Right ventricle myocardium inferior (tissue), 1 donor: Measurements from ENCODE around the gene TMEM184A. TPM values are rescaled to one million over a fixed set of nuclear protein-coding genes. Genes with fewer than 3 reads are reported as not detected.
A peak's percentile ranks its signal among the peaks of the same experiment; 100 is the strongest.
"Not testable (repeated sequence)": the region's sequence is repeated elsewhere in the genome, so short reads cannot be mapped to it uniquely, and the experiment has no call there.

Experiments used
- ATAC-seq: fragments of 200-7000 bp; cut with Tn5 transposase; one replicate; pipeline ENCODE4 v1.9.1; 2020; ENCODE audit warnings: mild to moderate bottlenecking, moderate library complexity
- DNase-seq: peaks from one replicate; pipeline ENCODE4 v3.0.0; 2021; ENCODE audit errors: missing footprints
- intact Hi-C: fragments of 100-400 bp; cut with DNase I; formaldehyde crosslinking; loops from one replicate; pipeline ENCODE4 v1.11.0; 2022
- total RNA-seq: library from RNA; stranded (reverse); fragmentation: NEBNext Ultra II Directional; extraction: Animal tissue kit (Norgen Biotek cat#: 25700); gene quantifications from one replicate; pipeline ENCODE4 v1.2.1, GENCODE V29; 2021
- donor health status: DM: no; HTN: yes; CAD: no; lungs with severe emphysema.

The TMEM184A gene
- total RNA-seq, 1 donor from 2014 or later = 0.32 TPM

DNA sequence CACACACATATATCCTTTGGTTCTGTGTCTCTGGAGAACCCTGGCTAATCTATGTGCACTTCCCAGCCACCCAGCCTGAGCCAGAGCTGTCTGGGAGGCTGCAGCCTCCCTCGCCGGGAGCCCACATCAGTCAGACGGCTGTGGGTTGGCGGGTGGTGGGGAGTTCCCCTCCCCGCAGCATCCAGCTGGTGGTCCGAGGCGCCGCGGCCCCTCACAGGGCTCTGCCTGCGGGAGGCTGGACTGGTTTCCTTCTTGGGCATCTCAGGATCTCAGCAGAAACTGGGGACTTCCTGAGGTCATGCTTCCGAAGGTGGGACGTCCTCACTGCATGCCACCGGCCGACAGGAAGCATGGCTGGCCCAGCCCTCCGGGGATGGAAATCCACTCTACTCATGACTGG, 35.9 kb upstream of the TMEM184A start:
- peak; percentile 31 for DNase-seq
- intact Hi-C loops = no loop called here
- ATAC-seq = no peak

DNA sequence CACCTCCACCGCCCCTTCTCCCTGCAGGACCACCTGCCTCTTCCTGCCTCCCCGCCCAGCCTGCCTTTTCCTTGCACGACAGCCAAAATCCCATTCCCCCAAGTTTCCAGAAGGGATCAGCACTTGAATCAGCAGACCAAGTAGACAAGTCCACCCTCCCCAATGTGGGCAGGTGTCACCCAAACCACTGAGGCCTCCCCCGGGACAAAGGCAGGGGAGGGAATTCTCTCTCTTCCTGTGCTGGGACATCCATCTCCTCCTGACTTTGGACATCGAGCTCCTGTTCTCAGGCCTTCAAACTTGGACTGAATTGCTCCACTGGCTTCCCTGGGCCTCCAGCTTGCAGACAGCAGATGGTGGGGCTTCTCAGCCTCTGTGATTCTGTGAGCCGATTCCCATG, 35.4 kb upstream of the TMEM184A start:
- intact Hi-C loops = no loop called here
- DNase-seq (no peak), ATAC-seq (no peak)

DNA sequence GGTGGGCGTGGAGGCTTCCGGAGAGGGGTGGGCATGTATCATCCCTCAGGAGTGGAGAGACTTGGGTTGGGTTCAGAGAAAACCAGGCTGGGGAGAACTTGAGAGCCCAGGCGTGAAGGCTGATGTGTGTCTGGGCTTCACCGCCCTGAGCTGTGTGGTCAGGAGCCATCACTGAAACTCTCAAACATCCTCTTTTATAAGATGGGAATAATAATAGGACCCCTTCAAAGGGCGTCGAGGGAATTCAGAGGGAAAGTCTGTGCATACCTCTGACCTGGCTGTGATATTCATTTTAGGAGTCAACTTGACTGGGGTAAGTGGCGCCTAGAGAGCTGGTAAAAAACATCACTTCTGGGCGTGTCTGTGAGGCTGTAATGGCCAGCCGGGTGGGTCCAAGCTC, 34.9 kb upstream of the TMEM184A start:
- intact Hi-C loops = no loop called here
- ATAC-seq (no peak), DNase-seq (peak; percentile 8)

DNA sequence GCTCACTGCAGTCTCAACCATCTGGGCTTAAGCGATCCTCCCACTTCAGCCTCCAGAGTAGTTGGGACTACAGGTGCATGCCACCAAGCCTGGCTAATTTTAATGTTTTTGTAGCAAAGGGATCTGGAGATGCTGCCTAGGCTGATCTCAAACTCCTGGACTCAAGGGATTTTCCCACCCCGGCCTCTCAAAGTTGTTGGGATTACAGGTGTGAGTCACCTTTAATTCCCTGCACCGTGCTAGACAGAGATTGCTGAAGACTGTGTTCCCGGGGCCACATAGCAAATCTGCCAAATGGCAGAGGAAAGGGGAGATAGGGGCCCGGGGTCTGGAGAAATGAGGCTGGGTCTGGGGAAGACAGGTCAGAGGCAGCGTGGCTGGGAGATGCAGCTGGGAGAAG, 34.5 kb upstream of the TMEM184A start:
- DNase-seq (no peak), ATAC-seq (no peak)
- intact Hi-C loops = no loop called here

DNA sequence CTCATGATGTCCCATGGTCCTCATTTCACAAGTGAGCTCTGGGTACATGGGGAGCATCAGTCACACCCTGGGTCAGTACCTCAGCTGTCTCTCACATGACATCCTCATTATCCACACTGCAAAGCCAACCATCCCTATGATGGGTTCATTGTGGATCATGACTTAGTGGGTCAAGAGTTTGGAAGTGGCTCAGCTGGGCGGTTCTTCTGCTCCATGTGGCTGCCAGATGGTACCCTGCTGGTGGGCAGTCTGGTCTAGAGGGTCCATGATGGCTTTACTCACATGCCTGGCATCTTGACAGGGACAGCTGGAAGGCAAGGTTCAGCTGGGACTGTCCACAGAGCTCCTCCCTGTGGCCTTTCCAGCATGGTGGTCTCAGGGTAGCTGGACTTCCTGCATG, 33.0 kb upstream of the TMEM184A start:
- intact Hi-C loops = no loop called here
- ATAC-seq = no peak
- peak; percentile 16 for DNase-seq

DNA sequence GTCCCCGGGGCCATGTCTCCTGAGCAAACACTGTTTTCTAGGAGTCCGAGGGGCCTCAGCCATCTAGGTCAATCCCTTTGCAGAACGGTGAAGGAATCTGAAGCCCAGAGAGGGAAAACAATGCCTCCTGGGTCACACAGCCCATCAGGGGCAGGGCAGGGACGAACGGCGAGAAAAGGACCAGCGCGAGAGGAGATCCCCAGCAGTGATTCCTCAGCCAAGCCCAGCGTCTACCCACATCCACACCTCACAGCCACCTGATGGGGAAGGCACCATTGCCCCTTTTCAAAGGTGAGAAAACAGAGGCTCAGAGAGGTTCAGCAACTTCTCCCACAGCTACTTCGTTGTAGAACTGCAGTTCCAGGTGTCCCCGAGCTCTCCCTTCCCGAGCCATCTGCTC, 31.7 kb upstream of the TMEM184A start:
- no peak for ATAC-seq

DNA sequence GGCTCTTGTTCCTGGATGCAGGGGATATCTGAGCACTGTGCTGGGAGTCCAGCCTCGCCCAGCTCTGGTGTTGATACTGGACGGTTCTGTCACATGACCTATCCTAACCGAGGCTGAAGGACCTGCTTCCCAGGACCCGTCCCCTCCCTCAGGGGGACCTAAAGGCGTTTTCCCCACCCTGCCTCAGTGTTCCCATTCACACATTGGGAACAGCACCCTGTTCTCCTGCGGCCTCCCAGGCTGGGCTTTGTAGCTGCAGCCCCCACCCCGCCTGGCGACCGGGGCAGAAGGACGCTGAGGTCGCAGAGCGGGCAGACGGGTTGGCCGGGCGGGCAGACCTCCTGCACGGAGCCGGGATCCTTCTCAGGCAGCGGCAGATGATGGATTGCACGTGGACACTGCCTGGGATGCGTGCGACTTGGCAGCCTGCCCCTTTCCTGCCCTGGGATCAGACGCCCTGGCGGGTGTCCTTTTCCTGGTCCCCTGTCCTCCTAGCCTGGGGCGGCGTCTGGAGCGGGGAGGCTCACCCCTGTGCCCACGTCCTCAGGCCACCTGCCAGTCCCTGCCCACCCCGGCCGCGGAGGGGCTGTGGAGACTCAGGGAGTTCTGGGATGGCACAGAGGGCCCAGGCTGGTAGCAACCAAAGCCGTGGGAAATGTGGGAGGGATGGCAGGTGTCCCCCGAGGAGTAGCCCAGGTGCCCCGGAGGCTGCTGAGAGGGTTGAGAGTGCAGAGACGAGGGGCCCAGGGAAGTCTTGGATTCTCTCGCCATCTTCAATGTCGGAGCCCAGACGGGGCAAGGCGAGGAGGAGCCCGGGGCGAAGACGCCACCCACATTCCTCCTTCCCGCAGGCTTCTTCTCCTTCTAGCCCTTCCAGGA, 31.1 kb upstream of the TMEM184A start:
- DNase-seq (peak; percentile 48), ATAC-seq (peak; percentile 24)
- intact Hi-C loops = no loop called here

More for the DNA sequence above, 31.7 kb upstream of the TMEM184A start:
- no peak for DNase-seq
- intact Hi-C loops = no loop called here

DNA sequence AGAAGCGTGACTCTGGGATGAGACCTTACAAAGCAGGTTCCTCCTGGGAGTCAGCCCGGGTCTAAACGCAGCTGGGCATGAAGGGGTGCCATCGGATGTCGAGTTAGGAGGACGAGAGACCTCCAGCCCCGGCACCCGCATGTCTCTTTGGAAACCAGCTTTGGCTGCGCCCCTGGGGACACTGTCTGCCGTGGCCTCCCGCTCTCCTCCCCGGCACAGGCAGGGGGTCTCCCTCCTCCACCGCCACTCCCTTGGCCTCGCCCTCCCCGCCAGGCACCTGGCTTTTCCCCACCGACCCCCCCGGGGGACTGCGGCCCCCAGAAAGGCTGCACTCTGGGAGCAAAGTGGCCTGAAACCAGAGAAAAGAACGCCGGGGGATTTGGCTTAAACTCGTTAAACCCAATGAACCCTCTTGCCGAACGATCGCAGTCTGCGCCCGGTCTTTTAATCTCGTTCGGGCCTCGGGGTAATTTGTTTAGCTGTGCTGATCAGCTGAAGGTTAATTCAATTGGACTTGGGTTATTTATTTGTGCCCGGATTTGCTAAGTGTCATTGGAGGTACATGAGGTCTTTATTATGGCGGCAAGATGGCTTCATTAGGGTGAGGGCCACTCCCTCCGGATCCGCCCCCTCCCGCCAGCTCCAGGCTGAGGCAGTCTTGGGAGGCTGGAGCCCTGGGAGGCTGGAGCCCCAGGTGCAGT, 30.3 kb upstream of the TMEM184A start:
- intact Hi-C loops = no loop called here
- ATAC-seq = no peak
- DNase-seq = peak; percentile 26

DNA sequence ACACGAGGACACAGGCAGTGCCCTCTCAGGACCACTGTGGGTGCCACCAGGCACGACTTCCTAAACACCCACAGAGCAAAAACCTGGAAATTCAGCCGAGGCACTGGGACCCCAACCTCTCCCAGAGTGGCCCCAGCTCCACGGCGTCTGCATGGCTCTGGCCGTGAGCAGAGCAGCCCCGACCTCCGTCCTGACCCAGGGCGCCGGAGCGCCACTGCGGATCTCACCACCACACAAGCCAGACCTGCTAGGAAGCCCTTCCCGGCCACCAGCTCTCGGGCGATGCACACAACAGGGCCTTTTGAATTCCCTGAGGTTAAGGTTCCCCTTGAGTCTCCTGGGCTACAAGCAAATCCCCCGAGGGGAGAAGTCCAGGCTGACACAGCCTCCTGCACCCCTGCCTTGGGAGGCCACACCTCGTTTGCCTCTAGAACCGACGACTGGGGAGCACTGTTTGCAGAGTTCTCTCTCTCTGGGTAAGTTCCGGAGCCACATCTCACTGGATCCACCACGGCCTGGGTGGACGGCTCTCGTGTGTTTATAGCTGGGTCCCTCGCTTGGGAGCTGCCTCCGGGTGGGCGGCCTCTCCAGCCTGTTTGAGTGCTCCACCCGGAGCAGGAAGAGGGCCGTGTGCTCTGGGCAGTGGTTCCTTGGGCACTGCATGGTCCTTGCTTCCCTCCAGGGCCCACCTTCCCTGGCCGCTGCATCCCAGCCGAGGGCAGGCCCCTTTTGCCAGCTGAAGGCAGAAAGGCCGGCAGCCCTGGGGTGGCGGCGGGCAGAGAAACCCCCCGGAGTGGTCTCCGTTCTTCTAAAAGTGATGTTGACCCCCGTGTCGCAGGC, 29.4 kb upstream of the TMEM184A start:
- DNase-seq (peak; percentile 56), ATAC-seq (peak; percentile 7)
- intact Hi-C loops = no loop called here

DNA sequence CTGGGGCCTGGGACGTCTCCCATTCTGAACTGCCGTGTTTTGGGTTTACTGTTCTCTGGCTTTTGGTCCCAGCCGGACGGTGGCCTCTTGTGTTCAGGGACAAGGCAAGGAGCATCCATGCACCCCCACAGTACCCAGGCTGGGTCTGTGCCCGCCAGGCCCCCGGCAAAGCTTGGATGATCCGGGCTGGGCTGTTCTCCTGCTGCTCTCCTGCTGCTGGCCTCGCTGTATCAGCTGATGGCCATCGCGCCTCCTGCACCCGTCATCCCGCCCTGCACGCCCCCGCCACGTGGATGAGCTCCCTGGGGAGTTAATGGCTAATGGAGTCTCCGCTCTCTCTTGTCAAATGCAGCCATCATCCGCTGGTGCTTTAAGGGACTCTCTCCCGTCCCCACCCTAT, 28.7 kb upstream of the TMEM184A start:
- peak; percentile 33 for DNase-seq
- ATAC-seq = no peak
- intact Hi-C loops = loop anchor here (5.0 kb wide), 1 partner anchor 173 kb away; no protein-coding TSS in a partner anchor

DNA sequence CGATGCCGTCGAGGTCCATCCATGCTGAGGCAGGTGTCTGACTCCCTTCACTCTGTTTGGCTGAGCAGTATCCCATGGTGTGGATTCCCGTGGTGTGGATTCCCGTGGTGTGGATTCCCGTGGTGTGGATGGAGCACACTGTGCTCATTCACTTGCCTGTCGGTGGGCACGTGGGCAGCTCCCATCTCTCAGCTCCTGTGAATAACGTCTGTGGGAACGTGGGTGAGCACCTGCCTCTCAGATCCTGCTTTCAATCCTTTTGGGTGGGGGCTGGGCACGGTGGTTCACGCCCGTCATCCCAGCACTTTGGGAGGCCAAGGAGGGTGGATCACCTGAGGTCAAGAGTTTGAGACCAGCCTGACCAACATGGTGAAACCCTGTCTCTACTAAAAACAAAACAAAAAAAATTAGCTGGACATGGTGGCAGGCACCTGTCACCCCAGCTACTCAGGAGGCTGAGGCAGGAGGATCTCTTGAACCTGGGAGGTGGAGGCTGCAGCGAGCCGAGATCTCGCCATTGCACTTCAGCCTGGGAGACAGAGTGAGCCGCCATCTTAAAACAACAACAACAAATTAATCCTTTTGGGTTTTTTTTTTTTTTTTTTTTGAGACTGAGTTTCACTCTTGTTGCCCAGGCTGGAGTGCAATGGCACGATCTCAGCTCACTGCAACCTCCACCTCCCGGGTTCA, 27.4 kb upstream of the TMEM184A start:
- ATAC-seq = not testable (repeated sequence)
- intact Hi-C loops = loop anchor here (5.0 kb wide), 1 partner anchor 174 kb away; no protein-coding TSS in a partner anchor
- peak; percentile 55 for DNase-seq

DNA sequence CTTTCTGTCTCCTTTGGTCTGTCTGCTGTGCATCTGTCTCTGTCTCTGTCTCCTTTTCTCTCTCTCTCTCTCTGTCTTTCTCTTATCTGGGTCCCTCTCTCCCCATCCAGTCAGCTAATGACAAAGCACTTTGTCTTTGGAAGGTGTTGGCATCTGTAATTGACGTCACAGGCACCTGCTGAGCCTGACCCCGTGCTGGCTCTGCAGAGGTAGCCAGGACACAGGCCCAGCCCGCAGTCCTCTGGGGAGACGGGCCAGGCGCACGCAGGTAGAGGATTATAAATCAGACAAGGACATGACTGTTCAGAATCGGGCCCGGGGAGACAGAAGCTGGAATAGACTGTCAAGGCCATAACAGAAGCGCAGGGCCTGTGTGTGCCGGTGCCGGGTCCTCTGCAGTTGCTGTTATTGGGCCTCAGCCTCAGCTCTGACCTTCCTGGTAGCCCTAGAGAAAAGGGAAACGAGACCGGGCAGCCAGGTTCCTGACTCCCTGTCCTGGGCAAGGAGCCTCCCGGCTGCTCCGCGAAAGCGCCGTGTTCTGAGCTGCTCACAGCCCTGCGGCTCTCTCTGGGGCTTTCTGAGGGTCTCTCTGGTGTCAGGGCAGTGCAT, 24.5 kb upstream of the TMEM184A start:
- intact Hi-C loops = loop anchor here (5.0 kb wide), 1 partner anchor 177 kb away; no protein-coding TSS in a partner anchor
- ATAC-seq (peak; percentile 53), DNase-seq (peak; percentile 60)

DNA sequence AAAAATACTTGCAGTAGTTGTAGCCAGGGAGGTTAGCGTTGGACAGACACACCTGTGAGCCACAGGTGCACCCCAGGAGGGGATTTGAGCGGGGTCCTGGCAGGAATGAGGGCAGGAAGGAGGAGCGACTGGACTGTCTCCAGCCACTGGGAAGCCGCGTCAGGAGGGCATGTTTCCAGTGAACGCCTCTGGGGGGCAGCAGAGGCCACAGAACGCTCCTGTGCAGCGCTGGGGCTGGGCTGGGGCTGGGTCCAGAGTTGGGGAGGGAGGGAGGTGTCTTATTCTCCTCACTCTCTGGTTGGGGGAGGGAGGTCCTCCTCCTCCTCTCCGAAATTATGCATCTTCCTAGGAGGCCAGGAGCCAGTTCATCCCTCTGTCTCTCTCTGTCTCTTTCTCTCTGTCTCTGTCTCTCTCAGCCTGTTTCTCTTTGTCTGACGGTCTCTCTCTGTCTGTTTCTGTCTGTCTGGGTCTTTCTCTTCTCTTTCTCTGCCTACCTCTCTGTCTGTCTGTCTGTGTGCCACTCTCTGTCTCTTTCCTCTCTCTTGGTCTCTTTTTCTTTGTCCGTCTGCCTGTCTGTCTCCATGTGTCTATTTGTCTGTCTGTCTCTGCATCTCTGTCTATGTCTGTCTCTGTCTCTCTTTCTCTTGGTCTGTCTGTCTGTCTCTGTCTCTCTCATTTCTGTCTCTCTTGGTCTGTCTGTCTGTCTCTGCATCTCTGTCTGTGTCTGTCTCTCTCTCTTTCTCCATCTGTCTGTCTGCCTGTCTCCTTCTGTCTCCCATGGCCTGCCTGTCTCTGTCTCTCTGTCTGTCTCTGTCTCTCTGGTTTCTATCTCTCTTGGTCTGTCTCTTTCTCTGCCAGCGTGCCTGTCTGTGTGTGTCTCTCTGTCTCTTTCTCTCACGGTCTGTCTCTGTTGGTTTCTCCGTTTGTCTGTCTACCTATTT, 23.7 kb upstream of the TMEM184A start:
- intact Hi-C loops = loop anchor here (1.0 to 5.0 kb wide), 4 partner anchors 68 to 889 kb away; no protein-coding TSS in a partner anchor
- ATAC-seq (peak; percentile 94), DNase-seq (peak; percentile 86)

DNA sequence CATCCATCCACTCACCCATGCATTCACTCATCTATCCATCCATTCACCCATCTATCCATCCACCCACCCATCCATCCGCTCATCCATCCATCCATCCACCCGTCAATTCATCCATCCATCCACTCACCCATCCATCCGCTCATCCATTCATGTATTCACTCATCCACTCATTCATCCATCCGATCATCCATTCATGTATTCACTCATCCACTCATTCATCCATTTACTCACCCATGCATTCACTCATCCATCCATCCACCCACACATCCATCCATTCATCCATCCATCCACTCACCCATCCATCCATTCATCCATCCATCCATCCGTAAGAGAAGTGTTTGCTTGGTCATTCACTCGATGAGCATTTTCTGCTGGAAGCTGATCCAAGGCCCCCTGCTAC, 22.5 kb upstream of the TMEM184A start:
- intact Hi-C loops = loop anchor here (2.0 to 5.0 kb wide), 2 partner anchors 69 to 890 kb away; no protein-coding TSS in a partner anchor
- ATAC-seq (no peak), DNase-seq (no peak)

DNA sequence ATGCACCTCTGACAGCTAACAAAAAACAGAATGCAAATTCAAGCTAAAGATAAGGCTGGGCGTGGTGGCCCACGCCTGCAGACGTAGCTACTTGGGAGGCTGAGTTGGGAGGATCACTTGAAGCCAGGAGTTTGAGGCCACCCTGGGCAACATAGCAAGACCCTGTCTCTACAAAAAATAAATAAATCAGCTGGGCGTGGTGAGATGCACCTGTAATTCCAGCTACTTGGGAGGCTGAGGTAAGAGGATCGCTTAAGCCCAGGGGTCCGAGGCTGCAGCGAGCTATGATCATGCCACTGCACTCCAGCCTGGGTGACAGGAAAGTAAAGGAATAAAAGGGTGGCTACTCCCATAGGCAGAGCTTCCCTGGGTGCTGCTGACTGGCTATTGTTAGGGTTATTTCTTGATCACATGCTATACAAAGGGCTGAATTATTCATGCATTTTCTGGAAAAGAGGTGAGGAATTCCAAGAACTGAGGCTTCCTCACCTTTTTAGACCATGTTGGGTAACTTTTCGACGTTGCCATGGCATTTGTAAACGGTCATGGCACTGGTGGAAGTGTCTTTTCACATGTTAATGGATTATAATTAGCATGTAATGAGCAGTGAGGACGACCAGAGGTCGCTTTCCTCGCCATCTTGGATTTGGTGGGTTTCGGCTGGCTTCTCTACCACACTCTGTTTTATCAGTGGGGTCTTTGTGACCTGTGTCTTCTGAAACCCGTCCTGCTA, 20.7 kb upstream of the TMEM184A start:
- ATAC-seq (no peak), DNase-seq (peak; percentile 34)
- intact Hi-C loops = loop anchor here (5.0 kb wide), 1 partner anchor 71 kb away; no protein-coding TSS in a partner anchor

DNA sequence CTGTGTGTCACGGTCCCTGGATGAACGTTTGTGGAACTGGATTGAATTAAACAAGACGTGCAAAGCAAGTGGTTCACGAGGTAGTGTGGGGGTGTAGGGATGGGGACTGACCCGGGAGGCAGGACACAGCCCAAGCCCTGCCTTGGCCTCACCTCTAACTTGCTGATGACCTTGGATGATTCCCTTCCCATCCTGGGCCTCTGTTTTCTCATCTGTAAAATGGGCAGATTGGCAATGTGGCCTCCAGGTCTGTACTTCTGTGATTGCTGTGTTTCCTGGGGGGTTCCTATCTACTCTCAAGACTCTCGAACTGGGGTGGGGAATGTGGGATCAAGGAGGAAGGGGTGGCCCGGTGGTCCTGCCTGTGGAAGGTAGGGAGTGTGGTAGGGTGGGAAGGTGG, 19.8 kb upstream of the TMEM184A start:
- intact Hi-C loops = loop anchor here (5.0 kb wide), 1 partner anchor 71 kb away; no protein-coding TSS in a partner anchor
- ATAC-seq (no peak), DNase-seq (peak; percentile 9)
